GM19025 (cell line): ENCODE results near the gene DGKI.
A peak's percentile ranks its signal among the peaks of the same experiment; 100 is the strongest.

Source experiments
- ATAC-seq: cut with Tn5 transposase; IDR thresholded peaks from one replicate; pipeline ENCODE4 v1.9.1; 2021; ENCODE audit warnings: mild to moderate bottlenecking, low read depth, moderate library complexity; ENCODE audit not compliant: unreplicated experiment

Gene DGKI

GRCh38 chr7:137846827-137847567, at the start of gene DGKI:
TSS of gene DGKI (minus strand) at chr7:137846974.
- peak; percentile 32 for ATAC-seq

DNA sequence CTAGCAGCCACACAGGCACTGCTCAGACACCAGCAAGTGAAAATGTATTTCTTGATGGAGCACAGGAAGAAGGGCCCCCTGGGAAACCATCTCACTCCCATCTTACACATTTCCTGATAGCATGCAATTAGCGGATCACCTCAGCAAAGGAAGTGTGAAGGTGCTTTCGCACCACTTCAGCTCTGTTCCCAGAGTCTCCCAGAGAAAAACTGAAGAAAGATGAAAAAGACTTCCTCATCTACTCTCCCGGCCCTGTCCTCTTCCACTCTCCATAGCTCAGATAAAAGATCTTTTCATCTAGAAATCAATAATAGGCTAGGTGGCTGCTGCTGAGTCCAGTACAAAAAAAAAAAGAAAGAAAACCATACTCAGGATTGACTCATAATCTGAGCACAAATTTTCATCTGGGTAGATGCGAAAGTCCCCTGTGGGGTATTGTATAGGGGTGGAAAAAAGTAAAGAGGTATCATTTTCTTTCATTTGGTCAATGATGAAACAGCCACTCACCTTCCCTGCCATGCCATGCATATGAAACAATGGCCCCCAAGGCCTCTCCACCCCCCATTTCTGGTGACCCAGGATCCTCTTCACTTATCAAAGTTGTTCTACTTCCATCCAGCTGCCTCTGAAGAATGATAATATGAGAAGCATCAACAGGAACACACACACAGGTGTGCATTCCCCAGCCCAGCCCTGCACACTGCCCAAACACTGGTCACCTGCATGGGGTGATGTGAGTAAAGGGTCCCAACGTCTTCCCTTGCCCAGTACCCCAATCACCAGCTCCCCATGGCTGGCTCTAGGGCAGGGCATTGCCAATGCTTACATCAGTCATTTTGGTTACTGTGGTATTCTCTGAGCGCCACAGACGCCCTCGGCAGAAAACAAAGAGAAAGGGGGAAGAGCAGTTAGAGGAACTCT, 48.8 kb upstream of the DGKI start:
- ATAC-seq: peak; percentile 74

DNA sequence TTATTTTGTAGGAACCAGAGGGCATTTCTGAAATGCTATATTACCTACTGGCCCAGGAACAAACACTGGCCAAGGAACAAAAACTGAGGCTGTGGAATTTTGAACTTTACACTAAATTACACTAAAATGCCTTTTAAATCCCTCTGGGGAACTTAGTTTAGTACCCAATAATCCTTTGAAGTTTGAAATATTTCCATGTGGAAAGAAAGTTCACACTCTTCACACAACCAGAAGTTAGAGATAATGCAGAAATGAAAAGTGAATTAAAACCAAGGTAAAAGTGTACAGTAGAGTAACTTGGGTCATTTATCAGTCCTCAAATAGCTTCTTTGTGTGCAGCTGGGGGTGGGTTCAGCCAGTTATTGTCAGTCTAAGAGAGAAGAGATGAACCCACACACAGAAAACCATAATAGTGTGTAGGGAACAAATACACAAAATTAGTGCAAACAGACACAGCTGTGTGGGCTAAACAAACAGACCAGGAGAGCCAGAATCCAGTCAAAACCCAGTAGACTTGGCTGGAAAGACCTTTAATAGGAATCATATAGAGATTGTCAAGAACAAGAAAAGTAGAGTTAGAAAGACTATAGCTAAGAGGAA, 46.5 kb upstream of the DGKI start:
- ATAC-seq: no peak

- ATAC-seq: no peak
Observed at GRCh38 chr7:137891016-137891655, 44.4 kb upstream of the DGKI start.

- ATAC-seq: no peak
Observed at GRCh38 chr7:137890449-137890921, 43.7 kb upstream of the DGKI start.

- no peak for ATAC-seq
Observed at GRCh38 chr7:137888241-137888640, 41.5 kb upstream of the DGKI start.

GRCh38 chr7:137886746-137887145, 40.0 kb upstream of the DGKI start:
- ATAC-seq: no peak

DNA sequence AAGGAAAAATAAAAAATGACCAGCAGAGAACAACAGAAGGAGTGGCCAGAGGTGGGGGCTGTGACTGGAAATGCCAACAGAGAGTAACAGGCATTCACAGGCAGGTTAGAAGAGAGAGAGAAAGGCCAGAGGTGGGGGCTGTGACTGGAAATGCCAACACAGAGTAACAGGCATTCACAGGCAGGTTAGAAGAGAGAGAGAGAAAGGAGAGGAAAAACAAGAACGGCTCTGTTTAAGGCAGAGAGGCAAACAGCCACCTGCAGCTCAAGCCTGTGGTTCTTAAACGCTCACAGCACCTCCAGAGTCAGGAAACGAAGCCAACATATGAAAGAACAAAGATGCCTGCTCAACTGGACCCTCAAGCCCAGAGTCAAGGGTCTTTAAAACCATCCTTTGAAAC, 39.5 kb upstream of the DGKI start:
- ATAC-seq: no peak

GRCh38 chr7:137885678-137886077, 38.9 kb upstream of the DGKI start:
- ATAC-seq: no peak

DNA sequence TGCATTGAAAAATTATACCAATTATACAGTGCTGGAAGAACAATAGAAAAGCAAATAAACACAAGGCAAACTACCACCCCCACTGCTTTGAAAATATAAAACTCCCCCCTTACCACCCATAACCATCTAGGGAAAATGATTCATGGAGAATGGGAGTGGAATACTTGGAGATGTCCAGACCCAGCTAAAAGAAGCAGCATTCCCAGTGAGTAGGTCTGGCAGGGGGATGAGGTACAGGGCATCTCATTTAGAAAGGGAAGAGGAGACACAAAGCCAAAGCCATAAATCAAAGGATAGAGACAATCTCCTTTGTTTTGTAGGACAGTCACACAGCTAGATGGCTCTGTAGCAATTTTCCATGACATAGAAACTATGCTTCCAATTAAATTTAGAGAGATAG, 36.0 kb upstream of the DGKI start:
- ATAC-seq: no peak

GRCh38 chr7:137882261-137882668, 35.5 kb upstream of the DGKI start:
- peak; percentile 74 for ATAC-seq

DNA sequence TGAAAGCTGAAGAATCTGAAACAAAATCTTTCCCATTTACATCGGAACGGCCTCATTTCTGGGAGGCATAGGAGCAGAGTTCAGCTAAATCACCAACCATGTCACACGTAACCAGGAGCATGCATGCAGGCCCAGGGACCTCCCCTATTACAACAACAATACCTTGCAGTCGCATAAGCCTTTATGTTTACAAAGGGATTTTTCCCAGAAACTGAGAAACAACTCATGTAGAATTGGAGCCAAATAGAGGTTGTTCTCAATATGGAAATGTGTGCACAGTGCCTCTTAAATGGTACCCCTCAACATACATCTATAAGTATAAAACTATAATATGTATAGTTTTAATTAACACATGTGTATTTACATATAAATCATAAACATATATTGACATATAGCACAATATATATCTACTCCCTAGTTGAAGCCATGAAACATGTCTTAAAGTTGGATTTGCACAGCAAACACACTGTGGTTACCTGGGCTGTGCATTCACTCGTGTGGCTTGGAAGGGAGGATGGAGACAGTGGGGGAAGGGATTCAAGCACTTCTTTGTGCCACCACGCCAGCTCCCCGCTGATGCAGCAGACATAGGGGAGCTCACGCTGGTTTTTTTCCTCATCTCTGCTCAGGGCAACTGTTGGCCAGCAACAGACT, 35.0 kb upstream of the DGKI start:
- peak; percentile 16 for ATAC-seq

DNA sequence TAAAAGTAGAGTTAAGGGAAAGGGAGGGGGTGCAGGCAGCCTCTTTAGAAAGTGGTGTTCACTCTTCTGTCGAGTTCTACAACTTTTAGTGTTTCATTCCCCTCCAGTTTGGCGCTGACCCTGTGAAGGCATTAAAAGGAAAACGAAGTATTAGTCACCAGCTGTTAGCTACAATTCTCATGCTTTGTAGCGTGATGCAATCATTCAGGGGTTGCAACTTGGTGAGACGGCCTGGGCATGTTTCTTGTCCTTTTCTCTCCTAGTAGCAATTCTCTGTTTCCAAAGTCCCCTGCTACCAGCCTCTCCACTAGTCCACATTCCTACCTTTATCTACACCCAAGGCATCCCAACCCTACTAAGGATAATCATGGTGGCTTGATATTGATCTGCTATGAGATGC, 33.7 kb upstream of the DGKI start:
- ATAC-seq: no peak

GRCh38 chr7:137879357-137880158, 32.8 kb upstream of the DGKI start:
- ATAC-seq: no peak

DNA sequence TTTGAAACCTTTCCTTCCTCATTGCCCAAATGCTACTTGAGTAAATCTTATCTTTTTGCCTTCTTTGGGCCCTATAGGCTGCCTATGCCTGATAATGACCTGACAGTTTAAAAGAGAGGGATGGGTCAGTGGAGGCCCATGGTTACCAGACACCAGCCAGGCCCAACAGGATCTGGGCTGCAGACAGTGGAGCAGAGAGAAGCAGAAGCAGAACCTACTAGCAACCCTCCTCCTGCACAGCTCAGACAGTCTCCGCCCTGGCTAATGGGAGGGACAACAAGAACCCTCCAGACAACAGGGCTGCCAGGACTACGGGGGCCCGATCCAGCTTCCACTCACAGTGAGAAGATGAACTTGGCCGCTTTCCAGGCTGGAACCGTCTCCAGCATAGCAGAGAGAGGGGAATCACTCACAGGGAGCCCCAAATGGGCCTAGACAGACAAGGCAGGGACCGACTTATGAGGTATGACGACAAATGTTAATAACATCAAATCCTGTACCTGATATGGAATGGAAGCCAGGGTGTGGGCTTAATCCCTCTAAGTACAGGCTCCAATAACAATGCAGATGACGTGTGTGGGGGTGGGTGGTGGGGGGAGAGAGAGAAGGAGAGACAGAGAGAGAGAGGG, 31.7 kb upstream of the DGKI start:
- no peak for ATAC-seq

DNA sequence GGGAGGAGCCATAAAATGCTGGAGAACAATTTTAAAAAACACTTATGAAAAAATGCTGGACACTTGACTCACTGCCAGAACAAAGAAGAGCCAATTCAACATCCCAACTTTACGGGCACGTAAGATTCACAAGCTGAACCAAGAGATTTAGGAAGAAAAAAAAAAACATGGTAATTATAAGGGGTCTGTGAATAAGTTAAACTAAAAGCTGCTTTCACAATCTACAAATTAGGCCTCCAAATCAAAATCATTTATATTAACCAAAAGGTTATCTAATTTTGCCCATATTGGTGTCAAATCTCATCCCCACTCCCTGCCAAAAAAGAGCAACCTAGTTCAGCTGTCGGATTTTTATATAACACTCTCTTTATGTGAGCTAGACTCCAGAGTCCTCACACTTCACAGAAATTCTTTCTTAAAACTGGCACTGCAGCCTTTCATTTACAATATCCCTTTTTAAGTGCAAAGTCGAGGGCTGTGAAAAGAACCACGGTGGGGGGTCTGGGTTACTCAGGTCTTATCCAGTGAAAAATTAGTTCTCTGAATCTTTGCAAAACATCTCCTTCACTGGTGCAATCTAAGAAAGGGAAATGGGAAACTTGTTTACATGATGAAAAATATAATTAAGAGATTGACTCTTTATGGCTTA, 30.4 kb upstream of the DGKI start:
- no peak for ATAC-seq

DNA sequence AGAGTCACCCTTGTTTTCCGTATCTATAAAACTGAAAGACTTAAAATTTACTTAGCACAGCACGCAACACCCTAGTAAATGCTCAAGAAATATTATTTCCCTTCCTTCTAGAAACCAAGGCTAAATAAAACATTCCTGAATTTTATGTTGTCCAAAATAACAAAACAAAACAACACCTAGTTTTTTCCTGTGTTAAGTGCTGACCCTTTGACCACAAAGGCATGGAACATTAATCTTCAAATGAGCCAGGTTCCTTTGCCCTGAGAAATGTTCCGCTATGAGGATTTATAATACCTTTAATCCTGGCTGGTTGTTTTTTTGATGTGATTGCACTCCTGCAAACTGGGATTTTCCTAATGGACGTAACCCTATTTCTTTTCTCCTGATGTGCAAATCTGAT, 29.0 kb upstream of the DGKI start:
- no peak for ATAC-seq

GRCh38 chr7:137873979-137874777, 27.4 kb upstream of the DGKI start:
- no peak for ATAC-seq
